HPDE6-E6E7 (cell line): Measurements from ENCODE around the gene ICAM1.
"Not testable (repeated sequence)": the region's sequence is repeated elsewhere in the genome, so short reads cannot be mapped to it uniquely, and the experiment has no call there.

Source experiments
- DNase-seq: peaks from one replicate; pipeline ENCODE4 v3.0.0; 2011; ENCODE audit warnings: missing footprints; ENCODE audit errors: extremely low spot score

Gene ICAM1

GRCh38 chr19:10270616-10271394 lies at the start of gene ICAM1:
TSS of gene ICAM1 (plus strand) at chr19:10271120. CDS start at chr19:10271160, 40 bp downstream.
- no peak for DNase-seq

GRCh38 chr19:10222201-10222890 lies 48.6 kb upstream of the ICAM1 start:
- DNase-seq: no peak

GRCh38 chr19:10223488-10224213 lies 47.3 kb upstream of the ICAM1 start:
- no peak for DNase-seq

GRCh38 chr19:10224337-10224736 lies 46.6 kb upstream of the ICAM1 start:
- no peak for DNase-seq

GRCh38 chr19:10226021-10226375 lies 44.9 kb upstream of the ICAM1 start:
- no peak for DNase-seq

GRCh38 chr19:10226376-10227025 lies 44.4 kb upstream of the ICAM1 start:
- no peak for DNase-seq

GRCh38 chr19:10227026-10227971 lies 43.6 kb upstream of the ICAM1 start:
- no peak for DNase-seq

GRCh38 chr19:10228393-10228792 lies 42.5 kb upstream of the ICAM1 start:
- no peak for DNase-seq

GRCh38 chr19:10228920-10229319 lies 42.0 kb upstream of the ICAM1 start:
- no peak for DNase-seq

- DNase-seq: no peak
Observed at GRCh38 chr19:10230173-10230860, 40.6 kb upstream of the ICAM1 start.

- DNase-seq: peak; percentile 49
Observed at GRCh38 chr19:10230861-10231611, 39.9 kb upstream of the ICAM1 start, which contains the start of gene S1PR2. TSS of gene S1PR2 (minus strand) at chr19:10231331. CDS start at chr19:10224905, 6,426 bp downstream.

GRCh38 chr19:10231612-10232228 lies 39.2 kb upstream of the ICAM1 start:
- no peak for DNase-seq

GRCh38 chr19:10233946-10234345 lies 37.0 kb upstream of the ICAM1 start:
- no peak for DNase-seq

- no peak for DNase-seq
Observed at GRCh38 chr19:10235003-10235402, 35.9 kb upstream of the ICAM1 start.

GRCh38 chr19:10235409-10235808 lies 35.5 kb upstream of the ICAM1 start:
- DNase-seq: not testable (repeated sequence)

- peak; percentile 35 for DNase-seq
Observed at GRCh38 chr19:10237702-10238101, 33.2 kb upstream of the ICAM1 start.

- DNase-seq: peak; percentile 41
Observed at GRCh38 chr19:10238172-10238783, 32.6 kb upstream of the ICAM1 start.

- not testable (repeated sequence) for DNase-seq
Observed at GRCh38 chr19:10241826-10242449, 29.0 kb upstream of the ICAM1 start.
